Gastroesophageal sphincter (tissue), 4 donors: Measurements from ENCODE around the gene ECHDC3. TPM values are rescaled to one million over a fixed set of nuclear protein-coding genes. Genes with fewer than 3 reads are reported as not detected.

Source experiments
- ATAC-seq: fragments of 150-250 bp; one replicate; pipeline ENCODE4 v1.9.1; 2016; ENCODE audit warnings: mild to moderate bottlenecking, moderate library complexity
- H3K27ac ChIP-seq, 4 donors: fragments of 200-600 bp; sonication (generic) in 3 of 4; 1 replicate in 3 of 4; 2 replicates in 1 of 4; pipeline ENCODE4 v1.5.1; 2016 to 2019
- H3K27me3 ChIP-seq: fragments of 200-600 bp; sonication (generic); one replicate; pipeline ENCODE4 v1.5.1; 2019
- H3K36me3 ChIP-seq, 2 donors: fragments of 200-600 bp; sonication (generic); one replicate each; pipeline ENCODE4 v1.5.1; 2019; ENCODE audit warnings: control low read depth in 1 of 2
- H3K4me1 ChIP-seq, 3 donors: fragments of 200-600 bp; sonication (generic); 1 replicate in 2 of 3; 2 replicates in 1 of 3; pipeline ENCODE4 v1.5.1; 2016 to 2019; ENCODE audit warnings: control low read depth in 2 of 3
- H3K4me3 ChIP-seq, 2 donors: fragments of 200-600 bp; sonication (generic); one replicate each; pipeline ENCODE4 v1.5.1; 2019; ENCODE audit warnings: mild to moderate bottlenecking in 1 of 2, moderate library complexity in 1 of 2
- H3K9me3 ChIP-seq, 3 donors: fragments of 200-600 bp; sonication (generic); one replicate each; pipeline ENCODE4 v1.5.1; 2017 to 2019; ENCODE audit warnings: control low read depth in 2 of 3
- EP300 ChIP-seq: sonication (generic); formaldehyde crosslinking; IDR thresholded peaks from one replicate; pipeline ENCODE4 v1.6.1; 2017; ENCODE audit warnings: antibody characterized with exemption, mild to moderate bottlenecking
- POLR2A ChIP-seq, 2 donors: fragments of 450-650 bp; IDR thresholded peaks; one replicate each; pipeline ENCODE4 v1.6.1; 2017; ENCODE audit warnings: antibody characterized with exemption in 2 of 2, mild to moderate bottlenecking in 2 of 2, moderate library complexity in 1 of 2
- POLR2AphosphoS5 ChIP-seq: sonication (generic); formaldehyde crosslinking; IDR thresholded peaks from one replicate; pipeline ENCODE4 v1.6.1; 2017; ENCODE audit warnings: antibody characterized with exemption
- WGBS, 2 donors: methylation state at CpG; one replicate each; pipeline ENCODE4 v1.1.5; 2018; ENCODE audit warnings: low coverage in 1 of 2; 5-methylcytosine and 5-hydroxymethylcytosine counted together
- total RNA-seq, 4 donors: library from RNA; depleted of rRNA; stranded (reverse); fragments of >200 nt; gene quantifications; one replicate each; pipeline ENCODE4 v1.1.0, GENCODE V29; 2016
- TF ChIP-seq, protein P1 (sequence below), 4 experiments: fragments of 200-600 bp in 2 of 4; fragments of 450-650 bp in 2 of 4; sonication (generic) in 1 of 4; IDR thresholded peaks; one replicate each; pipeline ENCODE4 v1.5.1; 2017 to 2019; ENCODE audit warnings: antibody characterized with exemption in 4 of 4, mild to moderate bottlenecking in 2 of 4, moderate library complexity in 2 of 4

The ECHDC3 gene
- total RNA-seq, 4 donors from 2014 or later, result 7.3 to 19.3 (median 14.0) TPM

DNA sequence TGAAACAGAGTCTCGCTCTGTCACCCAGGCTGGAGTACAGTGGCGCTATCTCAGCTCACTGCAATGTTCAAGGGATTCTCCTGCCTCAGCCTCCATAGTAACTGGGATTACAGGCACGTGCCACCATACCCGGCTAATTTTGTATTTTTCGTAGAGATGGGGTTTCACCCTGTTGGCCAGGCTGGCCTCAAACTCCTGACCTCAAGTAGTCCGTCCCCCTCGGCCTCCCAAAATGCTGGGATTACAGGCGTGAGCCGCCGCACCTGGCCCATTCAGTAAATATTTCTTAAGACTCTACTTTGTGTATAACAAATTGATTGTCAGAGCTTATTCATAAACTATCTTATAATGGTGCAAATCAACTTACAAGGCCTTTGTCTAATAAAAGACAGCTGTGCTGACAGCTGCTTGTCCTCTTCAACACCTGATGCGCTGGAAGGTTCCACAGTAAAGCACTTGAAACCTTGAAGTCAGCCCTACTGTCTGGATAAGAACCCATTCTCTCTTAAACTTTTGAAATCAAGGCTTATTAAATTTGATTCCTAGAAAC, 14.7 kb downstream of the ECHDC3 start:
- Histone ChIP-seq H3K4me1 (peaks cover 0 to 20% (median 6%) of the 10 kb centered on the region in 3 donors), H3K27ac (peak overlapping the region in 3 of 4 donors; percentile 59 to 69 (median 67)), H3K27me3 (no peaks in the 10 kb centered on the region), H3K36me3 (peaks cover 0 to 63% of the 10 kb centered on the region in 2 donors), H3K4me3 (no peak overlapping the region), H3K9me3 (no peaks in the 10 kb centered on the region)
- TF ChIP-seq, protein P1, sequence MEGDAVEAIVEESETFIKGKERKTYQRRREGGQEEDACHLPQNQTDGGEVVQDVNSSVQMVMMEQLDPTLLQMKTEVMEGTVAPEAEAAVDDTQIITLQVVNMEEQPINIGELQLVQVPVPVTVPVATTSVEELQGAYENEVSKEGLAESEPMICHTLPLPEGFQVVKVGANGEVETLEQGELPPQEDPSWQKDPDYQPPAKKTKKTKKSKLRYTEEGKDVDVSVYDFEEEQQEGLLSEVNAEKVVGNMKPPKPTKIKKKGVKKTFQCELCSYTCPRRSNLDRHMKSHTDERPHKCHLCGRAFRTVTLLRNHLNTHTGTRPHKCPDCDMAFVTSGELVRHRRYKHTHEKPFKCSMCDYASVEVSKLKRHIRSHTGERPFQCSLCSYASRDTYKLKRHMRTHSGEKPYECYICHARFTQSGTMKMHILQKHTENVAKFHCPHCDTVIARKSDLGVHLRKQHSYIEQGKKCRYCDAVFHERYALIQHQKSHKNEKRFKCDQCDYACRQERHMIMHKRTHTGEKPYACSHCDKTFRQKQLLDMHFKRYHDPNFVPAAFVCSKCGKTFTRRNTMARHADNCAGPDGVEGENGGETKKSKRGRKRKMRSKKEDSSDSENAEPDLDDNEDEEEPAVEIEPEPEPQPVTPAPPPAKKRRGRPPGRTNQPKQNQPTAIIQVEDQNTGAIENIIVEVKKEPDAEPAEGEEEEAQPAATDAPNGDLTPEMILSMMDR (IDR thresholded peaks at IDR 0.05), result no peak
- no peak for TF ChIP-seq POLR2A (IDR thresholded peaks at IDR 0.05)
- no peak for TF ChIP-seq EP300
- no peak for TF ChIP-seq POLR2AphosphoS5
- no peak for ATAC-seq
- 76 to 85% methylated on average over 8 of the region's 11 CpGs for WGBS, 2 donors

DNA sequence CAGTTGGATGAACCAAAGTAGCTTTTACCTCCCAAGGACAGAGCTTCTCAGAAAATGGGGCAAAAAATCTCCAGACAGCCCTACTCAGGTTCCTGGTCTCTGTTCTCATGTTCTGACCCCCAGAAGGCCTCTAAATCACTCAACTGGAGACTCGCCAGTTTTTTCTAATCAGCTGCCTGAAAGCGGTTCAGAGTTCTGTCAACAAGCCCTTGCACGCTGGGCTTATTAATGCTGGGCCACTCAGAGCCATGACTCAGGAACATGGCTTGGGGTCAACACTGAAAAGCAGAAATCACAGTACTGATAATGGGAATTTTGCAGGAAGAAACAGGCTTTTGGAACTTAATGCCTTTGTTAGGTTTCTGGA, 15.3 kb downstream of the ECHDC3 start:
- Histone ChIP-seq H3K36me3 (peaks cover 0 to 65% of the 10 kb centered on the region in 2 donors), H3K27ac (peak overlapping the region in 3 of 4 donors; percentile 59 to 69 (median 67)), H3K4me3 (no peak overlapping the region), H3K9me3 (no peaks in the 10 kb centered on the region), H3K4me1 (peaks cover 0 to 20% (median 6%) of the 10 kb centered on the region in 3 donors), H3K27me3 (no peaks in the 10 kb centered on the region)
- no peak for TF ChIP-seq EP300
- TF ChIP-seq POLR2AphosphoS5, result peak; percentile 30
- peak; percentile 78 for ATAC-seq
- 0 to 47% methylated on average over 2 of the region's 3 CpGs for WGBS, 2 donors

DNA sequence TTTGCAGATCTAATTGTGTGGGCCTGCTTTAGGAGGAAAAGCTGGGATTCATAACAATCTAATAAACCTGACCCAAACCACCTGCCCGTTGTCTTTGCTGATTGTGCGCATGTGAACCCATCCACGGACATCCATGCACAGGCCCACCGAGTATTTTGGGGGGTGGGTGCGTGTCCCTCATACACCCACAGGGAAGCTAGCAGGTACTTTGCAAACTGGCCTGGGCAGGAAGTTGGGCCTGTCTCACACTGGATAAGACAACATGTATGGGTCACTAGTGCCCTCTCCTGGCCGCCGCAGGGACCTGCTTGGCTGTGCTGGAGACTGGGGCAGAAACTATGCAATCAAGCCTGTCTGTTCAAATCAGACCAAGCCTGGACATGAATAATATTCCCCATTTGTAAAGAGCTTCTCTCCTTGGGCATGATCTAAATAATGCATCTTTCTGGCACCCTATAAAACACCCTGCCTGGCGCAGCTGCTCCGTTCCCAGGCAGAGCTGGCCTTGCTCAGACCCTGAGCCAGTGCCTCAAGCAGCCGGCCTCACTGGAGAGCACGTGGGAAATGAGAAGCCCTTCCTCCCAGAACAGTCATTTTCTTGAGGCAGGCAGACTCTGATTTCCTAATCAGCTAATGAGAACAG, 15.8 kb downstream of the ECHDC3 start:
- TF ChIP-seq EP300 (no peak), POLR2AphosphoS5 (no peak), POLR2A (IDR thresholded peaks at IDR 0.05) (no peak)
- TF ChIP-seq, protein P1 (IDR thresholded peaks at IDR 0.05), result peak in 3 of 4 experiments; percentile 80 to 94 (median 81)
- peak; percentile 87 for ATAC-seq
- H3K9me3 ChIP-seq, result no peaks in the 10 kb centered on the region
- peak overlapping the region in 3 of 4 donors; percentile 59 to 69 (median 67) for H3K27ac ChIP-seq
- no peaks in the 10 kb centered on the region for H3K27me3 ChIP-seq
- 9 to 67% methylated on average over 3 to 4 of the region's 11 CpGs for WGBS, 2 donors
- H3K4me1 ChIP-seq, result peaks cover 0 to 20% (median 6%) of the 10 kb centered on the region in 3 donors
- no peak overlapping the region for H3K4me3 ChIP-seq
- peaks cover 0 to 65% of the 10 kb centered on the region in 2 donors for H3K36me3 ChIP-seq

DNA sequence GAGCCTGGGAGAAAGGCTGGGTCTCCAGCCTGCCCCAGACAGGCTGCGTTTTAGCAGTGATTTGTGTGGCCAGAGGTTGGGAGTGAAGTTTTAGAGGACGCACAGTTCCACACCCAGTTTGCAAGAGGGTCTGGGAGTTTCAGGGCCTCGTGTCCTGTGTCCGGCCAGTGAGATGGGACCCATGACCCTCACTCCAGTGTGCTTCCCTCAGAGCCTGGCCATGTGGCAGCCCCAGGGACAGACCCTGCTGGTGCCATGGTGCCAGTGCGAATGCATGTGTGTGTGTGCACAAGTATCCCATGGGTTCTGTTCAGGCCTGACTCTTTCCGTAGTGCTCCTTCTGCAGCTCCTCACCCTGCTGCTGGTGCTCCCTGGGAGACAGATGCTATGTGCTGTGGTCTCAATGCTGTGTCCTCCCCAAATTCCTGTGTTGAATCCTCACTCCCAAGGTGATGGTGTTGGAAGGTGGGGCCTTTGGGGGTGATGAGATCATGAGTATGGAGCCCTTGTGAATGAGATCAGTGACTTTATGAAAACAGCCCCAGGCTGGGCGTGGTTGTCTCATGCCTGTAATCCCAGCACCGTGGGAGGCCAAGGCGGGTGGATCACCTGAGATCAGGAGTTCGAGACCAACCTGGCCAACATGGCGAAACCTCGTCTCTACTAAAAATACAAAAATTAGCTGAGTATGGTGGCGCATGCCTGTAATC, 16.5 kb downstream of the ECHDC3 start:
- Histone ChIP-seq H3K27me3 (no peaks in the 10 kb centered on the region), H3K9me3 (no peaks in the 10 kb centered on the region), H3K4me1 (peaks cover 0 to 20% (median 6%) of the 10 kb centered on the region in 3 donors), H3K27ac (peak overlapping the region in 2 of 4 donors; percentile 59 to 69), H3K36me3 (peaks cover 0 to 65% of the 10 kb centered on the region in 2 donors), H3K4me3 (no peak overlapping the region)
- no peak for ATAC-seq
- 83% methylated on average over 1 of the region's 13 CpGs; no CpG with 5 or more reads in 1 of the 2 donors for WGBS, 2 donors
- TF ChIP-seq, protein P1 (IDR thresholded peaks at IDR 0.05), result no peak
- TF ChIP-seq POLR2AphosphoS5, result no peak
- TF ChIP-seq EP300, result no peak
- TF ChIP-seq POLR2A (IDR thresholded peaks at IDR 0.05), result no peak

DNA sequence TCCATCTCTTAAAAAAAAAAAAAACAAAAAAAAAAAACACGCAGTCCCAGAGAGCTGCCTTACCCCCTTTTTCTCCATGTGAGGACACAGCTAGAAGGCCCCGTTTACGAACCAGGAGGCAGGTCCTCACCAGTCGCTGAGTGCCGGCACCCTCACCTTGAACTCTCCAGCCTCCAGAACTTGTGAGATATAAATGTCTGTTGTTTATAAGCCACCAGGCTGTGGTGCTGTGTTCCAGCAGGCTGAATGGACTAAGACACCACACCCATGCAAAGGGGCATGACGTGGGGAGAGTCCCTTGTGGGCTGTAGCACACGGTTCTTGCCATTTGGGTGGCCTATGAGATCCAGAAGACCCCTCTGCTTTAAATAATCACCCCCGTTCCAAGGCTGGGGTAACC, 17.2 kb downstream of the ECHDC3 start:
- peaks cover 0 to 67% of the 10 kb centered on the region in 2 donors for H3K36me3 ChIP-seq
- TF ChIP-seq, protein P1 (IDR thresholded peaks at IDR 0.05), result no peak
- no peak for TF ChIP-seq EP300
- TF ChIP-seq POLR2A (IDR thresholded peaks at IDR 0.05), result no peak
- TF ChIP-seq POLR2AphosphoS5, result no peak
- 87 to 100% methylated on average over 7 to 8 of the region's 8 CpGs for WGBS, 2 donors
- peaks cover 0 to 20% (median 6%) of the 10 kb centered on the region in 3 donors for H3K4me1 ChIP-seq
- no peak for ATAC-seq
- no peak overlapping the region for H3K27ac ChIP-seq
- no peaks in the 10 kb centered on the region for H3K9me3 ChIP-seq
- H3K27me3 ChIP-seq, result no peaks in the 10 kb centered on the region
- H3K4me3 ChIP-seq, result no peak overlapping the region
